HUES6 (cell line): ENCODE results near the gene OPRM1.

ENCODE experiments used
- H3K27ac ChIP-seq: 2 replicates; pipeline ENCODE4 v1.7.0; 2013; ENCODE audit warnings: low read depth, mild to moderate bottlenecking, low read length, inconsistent platforms
- H3K27me3 ChIP-seq: 2 replicates; pipeline ENCODE4 v1.6.1; 2013; ENCODE audit warnings: low read length; ENCODE audit not compliant: control insufficient read depth, insufficient read depth
- H3K36me3 ChIP-seq: 2 replicates; pipeline ENCODE4 v1.6.1; 2013; ENCODE audit warnings: low read length; ENCODE audit not compliant: control insufficient read depth, insufficient read depth
- H3K4me1 ChIP-seq: 2 replicates; pipeline ENCODE4 v1.6.1; 2013; ENCODE audit warnings: low read length; ENCODE audit not compliant: control insufficient read depth, insufficient read depth
- H3K4me3 ChIP-seq: 2 replicates; pipeline ENCODE4 v1.5.1; 2013; ENCODE audit warnings: low read depth, low read length
- H3K9ac ChIP-seq: one replicate; pipeline ENCODE4 v1.6.1; 2013; ENCODE audit warnings: mild to moderate bottlenecking, low read length
- H3K9me3 ChIP-seq: 2 replicates; pipeline ENCODE4 v1.6.1; 2013; ENCODE audit warnings: low read depth, low read length; ENCODE audit not compliant: control insufficient read depth, insufficient read depth

Gene OPRM1

DNA sequence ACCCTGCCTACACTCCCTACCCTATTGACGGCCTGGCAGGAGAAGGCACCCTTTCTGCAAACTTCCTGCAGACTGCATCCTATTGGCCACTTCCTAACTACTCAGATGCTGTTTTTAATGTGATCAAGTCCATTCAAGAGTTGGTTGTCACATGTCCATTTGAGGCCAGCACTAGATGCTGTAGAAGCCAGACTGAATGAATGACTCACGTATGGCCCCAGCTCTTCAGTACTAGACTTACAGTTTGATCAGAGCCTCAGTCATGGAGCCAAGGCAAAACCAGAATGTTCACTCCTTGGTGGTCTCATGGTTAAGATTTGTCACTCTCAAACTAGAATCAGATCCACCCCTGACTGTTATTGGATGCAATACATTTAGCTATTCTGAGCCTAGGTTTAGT lies 101.7 kb downstream of the OPRM1 start:
- Histone ChIP-seq H3K4me3 (no peak overlapping the region), H3K36me3 (no peaks in the 10 kb centered on the region), H3K27ac (no peak overlapping the region), H3K27me3 (no peaks in the 10 kb centered on the region), H3K9ac (no peak overlapping the region), H3K9me3 (no peaks in the 10 kb centered on the region), H3K4me1 (peaks cover 9% of the 10 kb centered on the region; the same call in 1 of the 2 replicates)

DNA sequence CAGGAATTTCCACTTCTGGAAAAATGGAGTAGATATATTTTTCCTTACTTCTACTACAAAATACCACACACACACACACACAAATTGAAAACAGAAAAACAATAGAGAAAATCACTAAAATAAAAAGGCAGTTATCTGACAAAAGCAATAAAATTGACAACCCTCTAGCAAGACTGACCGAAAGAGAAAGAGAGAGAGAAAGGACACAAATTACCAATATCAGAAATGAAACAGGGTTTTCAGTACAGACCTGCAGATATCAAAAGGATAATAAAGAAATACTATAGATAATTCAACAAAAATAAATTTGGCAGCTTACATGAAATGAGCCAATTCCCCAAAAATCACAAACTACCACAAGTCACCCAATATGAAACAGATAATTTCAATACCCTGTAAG lies 104.7 kb downstream of the OPRM1 start:
- Histone ChIP-seq H3K27me3 (no peaks in the 10 kb centered on the region), H3K9me3 (no peaks in the 10 kb centered on the region), H3K27ac (no peak overlapping the region), H3K36me3 (no peaks in the 10 kb centered on the region), H3K9ac (no peak overlapping the region), H3K4me3 (no peak overlapping the region), H3K4me1 (peaks cover 9% of the 10 kb centered on the region; the same call in 1 of the 2 replicates)

DNA sequence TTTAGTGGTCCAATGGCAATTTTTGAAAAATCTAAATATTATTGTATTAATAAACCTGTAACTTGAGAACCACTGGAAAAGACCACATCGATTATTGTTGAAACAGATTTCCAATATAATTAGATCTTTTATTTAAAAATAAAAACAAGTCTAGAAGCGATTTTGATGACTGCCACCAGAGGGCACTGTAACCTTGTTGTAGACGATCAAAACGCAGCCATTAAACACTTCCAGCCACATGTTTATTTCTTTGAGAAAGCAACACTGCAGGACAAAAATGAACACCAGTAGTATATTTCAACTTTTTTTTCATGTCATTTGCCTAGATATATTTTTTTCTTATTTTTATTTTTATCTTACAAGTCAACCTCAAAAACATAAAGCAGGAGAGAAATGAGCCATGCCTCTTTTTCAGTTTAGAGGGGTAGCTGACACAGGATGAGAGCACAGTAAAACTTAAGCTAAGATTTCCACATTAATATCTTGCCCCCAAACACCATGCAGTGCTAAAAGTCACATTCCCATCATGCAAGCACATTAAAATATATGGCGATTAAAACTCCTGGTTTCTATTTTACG lies 115.4 kb downstream of the OPRM1 start:
- no peak overlapping the region for H3K4me3 ChIP-seq
- H3K27ac ChIP-seq = no peak overlapping the region
- H3K36me3 ChIP-seq = no peaks in the 10 kb centered on the region
- peaks cover 10% of the 10 kb centered on the region for H3K4me1 ChIP-seq
- no peaks in the 10 kb centered on the region for H3K27me3 ChIP-seq
- H3K9me3 ChIP-seq = no peaks in the 10 kb centered on the region; the same call in 1 of the 2 replicates
- no peak overlapping the region for H3K9ac ChIP-seq

DNA sequence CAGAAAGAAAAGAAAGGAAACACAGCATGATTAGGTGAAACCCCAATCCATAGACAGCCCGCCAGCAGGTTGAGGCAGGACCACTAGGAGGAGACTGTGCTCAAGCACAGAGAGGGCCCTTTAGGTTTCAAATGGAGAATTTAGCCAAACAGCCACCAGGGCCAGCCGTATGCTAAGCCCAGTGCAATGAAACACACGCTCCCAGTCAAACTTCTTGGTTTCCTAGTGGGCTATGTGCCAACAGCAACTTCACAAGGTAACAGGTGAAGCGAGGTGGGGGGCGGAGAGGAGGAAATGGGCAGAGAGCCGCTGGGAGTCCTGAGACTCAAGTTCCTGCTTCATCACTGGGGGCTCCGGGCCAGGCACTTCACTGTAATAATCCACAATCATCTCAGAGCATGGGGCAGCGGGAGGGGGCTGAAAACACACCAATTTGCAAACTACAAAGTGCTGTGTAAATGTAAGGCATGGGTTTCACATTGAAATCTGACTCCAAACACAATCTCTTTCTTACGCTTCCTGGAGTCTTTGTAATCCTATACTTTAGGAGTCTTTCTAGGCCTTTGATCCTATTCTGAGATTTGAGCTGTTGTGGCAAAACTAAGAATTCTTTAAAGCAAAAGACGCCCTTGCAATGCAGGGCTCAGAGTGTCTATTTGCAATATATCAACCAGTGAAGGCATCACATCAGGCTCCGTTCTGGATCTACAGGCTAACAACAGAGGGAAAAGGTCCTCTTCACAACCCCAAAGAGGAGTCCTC lies 117.3 kb downstream of the OPRM1 start:
- Histone ChIP-seq H3K9ac (no peak overlapping the region), H3K4me1 (peaks cover 10% of the 10 kb centered on the region), H3K4me3 (no peak overlapping the region), H3K27ac (no peak overlapping the region), H3K27me3 (no peaks in the 10 kb centered on the region), H3K9me3 (no peaks in the 10 kb centered on the region; the same call in 1 of the 2 replicates), H3K36me3 (no peaks in the 10 kb centered on the region)

DNA sequence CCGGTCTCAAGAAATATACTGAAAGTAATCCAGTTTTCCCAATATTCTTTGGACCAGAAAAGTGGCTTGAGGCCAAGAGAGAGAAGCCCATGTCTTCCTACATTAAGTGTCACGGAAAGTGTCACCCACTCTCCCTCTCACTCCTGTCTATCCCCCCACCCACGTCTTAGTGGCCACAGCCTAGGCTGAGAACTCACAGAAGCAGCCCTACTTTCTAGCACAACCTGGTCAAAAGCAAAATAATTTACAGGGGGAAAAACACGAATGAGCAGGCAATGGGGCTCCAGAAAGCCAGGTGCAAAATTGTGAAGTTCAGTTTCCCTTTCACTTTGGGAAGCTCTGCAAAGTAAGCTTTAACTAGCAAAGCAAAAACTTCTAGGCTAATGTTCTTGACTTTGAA lies 118.0 kb downstream of the OPRM1 start:
- peaks cover 10% of the 10 kb centered on the region for H3K4me1 ChIP-seq
- H3K27me3 ChIP-seq = no peaks in the 10 kb centered on the region
- H3K9me3 ChIP-seq = no peaks in the 10 kb centered on the region; the same call in 1 of the 2 replicates
- no peak overlapping the region for H3K9ac ChIP-seq
- H3K36me3 ChIP-seq = no peaks in the 10 kb centered on the region
- no peak overlapping the region for H3K27ac ChIP-seq
- no peak overlapping the region for H3K4me3 ChIP-seq

DNA sequence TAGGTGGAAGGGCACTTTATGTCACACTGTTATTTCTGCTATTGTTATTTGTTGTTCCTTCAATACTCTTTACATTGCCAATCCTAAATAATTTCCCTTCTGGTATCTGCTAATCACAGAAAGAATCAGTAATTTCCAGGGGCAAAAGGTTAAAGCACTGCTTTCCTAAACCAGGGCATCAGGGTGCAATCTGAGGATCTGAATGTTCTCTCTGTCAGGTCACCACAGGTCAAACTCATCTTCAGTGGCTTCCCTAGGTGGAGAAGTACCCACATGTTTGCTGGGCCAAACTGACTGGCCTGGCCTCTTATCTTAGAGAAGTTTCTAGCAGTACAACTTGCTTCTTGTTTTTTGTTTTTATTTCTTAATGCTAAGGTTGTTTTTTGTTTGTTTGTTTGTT lies 118.7 kb downstream of the OPRM1 start:
- Histone ChIP-seq H3K27me3 (no peaks in the 10 kb centered on the region), H3K4me3 (no peak overlapping the region), H3K9ac (no peak overlapping the region), H3K36me3 (no peaks in the 10 kb centered on the region), H3K27ac (no peak overlapping the region), H3K9me3 (no peaks in the 10 kb centered on the region; the same call in 1 of the 2 replicates), H3K4me1 (peaks cover 10% of the 10 kb centered on the region)

DNA sequence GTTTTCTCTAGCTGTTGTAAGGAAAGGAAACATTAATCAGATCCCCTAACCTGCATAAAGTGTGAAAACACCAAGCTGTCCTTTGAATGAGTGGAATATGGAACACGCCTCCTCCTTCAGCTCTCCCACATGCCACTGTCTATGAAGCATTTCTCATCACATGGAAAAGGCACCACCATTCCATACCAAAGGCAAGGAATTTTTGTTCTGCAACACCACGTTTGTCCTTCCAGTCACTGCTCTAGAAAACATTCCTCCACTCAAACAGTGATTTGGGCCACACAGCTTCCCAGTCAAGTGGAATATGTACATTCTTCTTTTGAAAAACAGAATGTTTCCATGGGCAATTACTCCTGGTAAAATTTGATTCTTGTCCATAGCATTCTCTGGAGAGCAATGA lies 120.1 kb downstream of the OPRM1 start:
- Histone ChIP-seq H3K27ac (no peak overlapping the region), H3K4me3 (no peak overlapping the region), H3K4me1 (peaks cover 10% of the 10 kb centered on the region), H3K36me3 (no peaks in the 10 kb centered on the region), H3K9me3 (no peaks in the 10 kb centered on the region; the same call in 1 of the 2 replicates), H3K9ac (no peak overlapping the region), H3K27me3 (no peaks in the 10 kb centered on the region)

DNA sequence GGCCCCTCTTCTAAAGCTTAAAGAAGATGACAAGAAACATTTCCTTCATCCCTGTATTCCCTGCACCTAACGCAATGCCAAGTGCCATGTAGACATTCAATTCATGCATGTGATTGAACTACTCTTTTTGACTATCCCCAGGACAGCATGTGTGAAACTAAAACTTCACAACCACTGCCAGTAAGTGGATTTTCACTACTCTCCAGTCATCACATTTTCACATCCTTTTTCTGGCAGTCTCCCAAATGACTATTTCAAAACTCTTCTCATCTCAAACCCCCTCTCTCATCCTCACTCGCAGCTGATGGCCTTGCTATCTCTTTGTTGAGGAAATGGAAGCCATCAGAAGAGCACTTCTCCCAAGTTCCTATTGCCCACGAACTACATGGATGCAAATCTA lies 122.6 kb downstream of the OPRM1 start:
- H3K9me3 ChIP-seq = peaks cover 10% of the 10 kb centered on the region
- H3K9ac ChIP-seq = no peak overlapping the region
- H3K27ac ChIP-seq = no peak overlapping the region
- no peaks in the 10 kb centered on the region for H3K36me3 ChIP-seq
- no peaks in the 10 kb centered on the region for H3K27me3 ChIP-seq
- peaks cover 4% of the 10 kb centered on the region for H3K4me1 ChIP-seq
- no peak overlapping the region for H3K4me3 ChIP-seq

DNA sequence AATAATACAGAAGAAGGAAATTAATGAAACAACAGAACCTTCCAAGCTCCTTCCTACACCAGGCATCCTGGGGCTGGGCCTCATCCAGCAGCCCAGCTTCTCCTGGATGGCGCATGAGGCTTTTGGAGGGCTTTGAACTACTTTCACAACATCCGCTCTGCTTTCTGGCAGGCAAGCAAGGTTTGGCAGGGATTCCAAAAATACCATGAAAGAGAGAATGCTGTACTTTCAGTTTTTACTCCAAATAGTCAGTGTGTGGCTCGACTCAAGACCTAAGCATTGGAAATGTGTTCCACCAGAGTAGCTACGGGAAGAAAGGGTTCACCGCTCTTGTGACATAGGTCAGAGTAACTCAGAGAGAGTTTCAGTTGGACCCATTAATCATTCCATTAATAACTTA lies 125.4 kb downstream of the OPRM1 start:
- H3K9me3 ChIP-seq = peaks cover 10% of the 10 kb centered on the region
- H3K36me3 ChIP-seq = no peaks in the 10 kb centered on the region
- H3K27me3 ChIP-seq = no peaks in the 10 kb centered on the region
- no peak overlapping the region for H3K9ac ChIP-seq
- H3K27ac ChIP-seq = no peak overlapping the region
- H3K4me3 ChIP-seq = no peak overlapping the region
- no peaks in the 10 kb centered on the region for H3K4me1 ChIP-seq

DNA sequence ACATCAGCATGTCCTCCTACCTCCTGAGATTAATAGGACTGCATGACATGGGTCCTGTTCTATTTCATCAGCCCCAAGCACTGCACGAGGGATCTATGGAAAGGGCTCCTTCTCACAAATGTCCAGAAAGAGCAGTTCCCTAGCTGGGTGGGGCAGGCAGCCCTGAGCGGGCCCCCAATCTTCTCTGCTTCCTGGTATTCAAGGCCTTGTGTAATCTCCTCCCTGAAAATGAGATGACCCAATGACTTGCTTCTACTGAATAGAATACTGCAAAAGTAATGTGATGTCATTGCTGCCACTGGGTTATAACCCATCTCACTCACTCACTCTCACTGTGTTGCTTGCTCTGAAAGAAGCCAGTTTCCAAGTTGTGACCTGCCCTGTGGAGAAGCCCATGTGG lies 126.4 kb downstream of the OPRM1 start:
- Histone ChIP-seq H3K4me3 (no peak overlapping the region), H3K4me1 (no peaks in the 10 kb centered on the region), H3K9ac (no peak overlapping the region)

DNA sequence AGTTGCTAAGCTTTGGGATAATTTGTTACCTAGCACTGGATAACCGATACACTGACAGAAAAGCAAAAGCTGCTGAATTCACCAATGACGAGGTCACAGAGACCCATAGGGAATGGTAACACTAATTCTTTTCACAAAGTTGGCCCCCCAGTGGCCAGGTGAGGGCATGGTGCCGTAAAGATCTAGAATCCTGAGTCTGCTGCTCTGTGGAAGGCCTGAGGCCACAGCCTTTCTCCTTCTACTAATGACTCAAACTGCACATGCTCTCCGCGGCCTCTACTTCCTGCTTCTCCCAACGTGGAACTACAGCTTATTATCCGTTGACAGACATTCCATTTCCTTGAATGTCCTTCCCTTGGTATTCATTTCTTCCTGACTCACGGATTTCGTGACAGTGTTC lies 127.1 kb downstream of the OPRM1 start:
- no peaks in the 10 kb centered on the region for H3K27me3 ChIP-seq
- no peaks in the 10 kb centered on the region for H3K4me1 ChIP-seq
- no peak overlapping the region for H3K9ac ChIP-seq
- H3K36me3 ChIP-seq = no peaks in the 10 kb centered on the region
- peaks cover 10% of the 10 kb centered on the region for H3K9me3 ChIP-seq
- no peak overlapping the region for H3K27ac ChIP-seq
- H3K4me3 ChIP-seq = no peak overlapping the region

More for the DNA sequence above, 126.4 kb downstream of the OPRM1 start:
- no peak overlapping the region for H3K27ac ChIP-seq
- H3K9me3 ChIP-seq = peaks cover 10% of the 10 kb centered on the region
- no peaks in the 10 kb centered on the region for H3K27me3 ChIP-seq
- H3K36me3 ChIP-seq = no peaks in the 10 kb centered on the region
